Cardiac muscle cell (in vitro differentiated cells and primary cell): ENCODE results near the gene GNB3. TPM values are rescaled to one million over a fixed set of nuclear protein-coding genes. Genes with fewer than 3 reads are reported as not detected.

Source experiments
- DNase-seq, 2 donors: peaks; one replicate each; pipeline versions ENCODE4 v3.0.0 to v3.0.0-alpha.2; 2010 to 2017; ENCODE audit warnings: low read depth in 1 of 2, low spot score in 1 of 2
- H3K27ac ChIP-seq: fragments of 200-600 bp; sonication (generic); 2 replicates; pipeline ENCODE4 v1.5.1; 2016
- H3K27me3 ChIP-seq: fragments of 200-600 bp; sonication (generic); 2 replicates; pipeline ENCODE4 v1.6.0; 2016; ENCODE audit warnings: control low read depth
- H3K36me3 ChIP-seq: fragments of 200-600 bp; sonication (generic); 2 replicates; pipeline ENCODE4 v1.5.1; 2016; ENCODE audit warnings: control low read depth
- H3K4me1 ChIP-seq: fragments of 200-600 bp; sonication (generic); 2 replicates; pipeline ENCODE4 v1.8.1; 2017; ENCODE audit warnings: low read depth, mild to moderate bottlenecking, mixed run types
- H3K4me3 ChIP-seq: fragments of 200-600 bp; sonication (generic); 2 replicates; pipeline ENCODE4 v1.5.1; 2016; ENCODE audit warnings: mild to moderate bottlenecking
- H3K9me3 ChIP-seq: fragments of 200-600 bp; sonication (generic); 2 replicates; pipeline ENCODE4 v1.5.1; 2017; ENCODE audit warnings: low read depth, mild to moderate bottlenecking, control low read depth
- polyA plus RNA-seq: library from polyadenylated mRNA; unstranded; fragments of >200 nt; fragmentation: Nextera tagmentation; extraction: Ambion mirVana; gene quantifications from 2 replicates; pipeline ENCODE4 v1.2.1, GENCODE V29; 2016
- total RNA-seq: library from RNA; depleted of rRNA; stranded (reverse); fragments of >200 nt; gene quantifications from 2 replicates; pipeline ENCODE4 v1.2.3, GENCODE V29; 2016
- TF ChIP-seq, protein P1 (sequence below): IDR thresholded peaks from 2 replicates; pipeline ENCODE4 v1.5.1; 2012; ENCODE audit warnings: low read depth, mild to moderate bottlenecking, low read length

Gene GNB3
- total and polyA plus RNA-seq, 2 experiments from 2014 or later = 1.7 to 5.2 TPM

DNA sequence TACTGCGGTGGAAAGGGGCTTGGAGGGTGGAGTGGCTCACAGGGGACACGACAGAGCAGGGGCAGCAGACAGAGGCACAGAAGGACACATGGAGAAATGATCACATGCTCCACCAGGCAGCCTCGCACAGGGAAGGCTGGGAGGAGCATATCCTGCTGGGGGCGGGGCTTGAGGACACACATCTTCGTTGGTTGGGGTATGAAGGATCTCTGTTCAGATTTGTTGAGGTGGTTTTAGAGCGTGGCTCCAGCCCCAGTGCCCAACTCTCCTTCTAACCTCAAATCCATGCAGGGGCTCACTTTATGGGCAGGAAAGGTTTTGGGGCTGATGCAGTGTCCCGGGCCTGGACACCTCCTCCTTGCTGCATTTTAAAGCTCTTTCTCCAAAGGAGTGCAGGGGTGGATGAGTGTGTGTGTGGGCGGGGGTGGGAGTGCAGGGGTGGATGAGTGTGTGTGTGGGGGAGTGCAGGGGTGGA is 13.3 kb upstream of the GNB3 start:
- Histone ChIP-seq H3K4me3 (no peak overlapping the region), H3K27ac (peak overlapping the region; percentile 49), H3K4me1 (peaks cover 11% of the 10 kb centered on the region), H3K36me3 (peaks cover 13% of the 10 kb centered on the region), H3K27me3 (no peaks in the 10 kb centered on the region), H3K9me3 (no peaks in the 10 kb centered on the region)
- DNase-seq = peak; percentile 83 to 91
- TF ChIP-seq, protein P1, sequence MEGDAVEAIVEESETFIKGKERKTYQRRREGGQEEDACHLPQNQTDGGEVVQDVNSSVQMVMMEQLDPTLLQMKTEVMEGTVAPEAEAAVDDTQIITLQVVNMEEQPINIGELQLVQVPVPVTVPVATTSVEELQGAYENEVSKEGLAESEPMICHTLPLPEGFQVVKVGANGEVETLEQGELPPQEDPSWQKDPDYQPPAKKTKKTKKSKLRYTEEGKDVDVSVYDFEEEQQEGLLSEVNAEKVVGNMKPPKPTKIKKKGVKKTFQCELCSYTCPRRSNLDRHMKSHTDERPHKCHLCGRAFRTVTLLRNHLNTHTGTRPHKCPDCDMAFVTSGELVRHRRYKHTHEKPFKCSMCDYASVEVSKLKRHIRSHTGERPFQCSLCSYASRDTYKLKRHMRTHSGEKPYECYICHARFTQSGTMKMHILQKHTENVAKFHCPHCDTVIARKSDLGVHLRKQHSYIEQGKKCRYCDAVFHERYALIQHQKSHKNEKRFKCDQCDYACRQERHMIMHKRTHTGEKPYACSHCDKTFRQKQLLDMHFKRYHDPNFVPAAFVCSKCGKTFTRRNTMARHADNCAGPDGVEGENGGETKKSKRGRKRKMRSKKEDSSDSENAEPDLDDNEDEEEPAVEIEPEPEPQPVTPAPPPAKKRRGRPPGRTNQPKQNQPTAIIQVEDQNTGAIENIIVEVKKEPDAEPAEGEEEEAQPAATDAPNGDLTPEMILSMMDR = no peak

DNA sequence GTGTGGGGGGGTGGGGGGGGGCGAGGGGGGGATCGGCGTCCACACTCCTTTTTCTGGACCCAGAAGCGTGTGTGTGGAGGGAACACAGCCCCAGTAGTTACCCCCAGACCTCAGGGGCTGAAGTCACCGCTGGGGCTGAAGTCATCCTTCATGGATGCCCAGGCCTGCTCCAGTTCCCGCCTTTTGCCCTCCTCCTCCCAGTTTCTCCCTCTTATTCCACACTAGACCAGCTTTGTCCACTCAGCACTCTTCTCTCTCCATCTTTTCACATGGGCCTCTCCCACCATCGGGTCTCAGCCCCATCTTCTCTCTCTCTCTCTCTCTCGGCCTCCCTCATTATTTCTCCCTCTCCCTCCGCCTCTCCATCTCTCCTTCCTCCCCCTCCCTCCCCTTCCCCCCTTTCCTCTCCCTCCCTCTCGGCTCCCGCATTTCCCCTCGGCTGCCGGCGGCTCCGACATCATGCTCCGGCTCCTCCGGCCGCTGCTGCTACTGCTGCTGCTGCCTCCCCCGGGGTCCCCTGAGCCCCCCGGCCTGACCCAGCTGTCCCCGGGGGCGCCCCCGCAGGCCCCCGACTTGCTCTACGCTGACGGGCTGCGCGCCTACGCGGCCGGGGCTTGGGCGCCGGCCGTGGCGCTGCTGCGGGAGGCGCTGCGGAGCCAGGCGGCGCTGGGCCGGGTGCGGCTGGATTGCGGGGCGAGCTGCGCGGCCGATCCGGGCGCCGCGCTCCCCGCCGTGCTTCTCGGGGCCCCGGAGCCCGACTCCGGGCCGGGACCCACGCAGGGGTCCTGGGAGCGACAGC is 12.5 kb upstream of the GNB3 start, which contains the start of gene P3H3:
Gene P3H3, plus strand, starts transcription at position 426 of the 799 bp plus-strand sequence. Its CDS starts 34 bp downstream, at position 460.
- DNase-seq = peak; percentile 56 to 63
- TF ChIP-seq, protein P1 = no peak
- Histone ChIP-seq H3K27ac (peak within 1 kb of the TSS; percentile 75), H3K36me3 (peaks cover 14% of the 10 kb centered on the region), H3K27me3 (no peaks in the 10 kb centered on the region), H3K4me1 (peaks cover 9% of the 10 kb centered on the region), H3K4me3 (peak within 1 kb of the TSS; percentile 61), H3K9me3 (no peaks in the 10 kb centered on the region)

DNA sequence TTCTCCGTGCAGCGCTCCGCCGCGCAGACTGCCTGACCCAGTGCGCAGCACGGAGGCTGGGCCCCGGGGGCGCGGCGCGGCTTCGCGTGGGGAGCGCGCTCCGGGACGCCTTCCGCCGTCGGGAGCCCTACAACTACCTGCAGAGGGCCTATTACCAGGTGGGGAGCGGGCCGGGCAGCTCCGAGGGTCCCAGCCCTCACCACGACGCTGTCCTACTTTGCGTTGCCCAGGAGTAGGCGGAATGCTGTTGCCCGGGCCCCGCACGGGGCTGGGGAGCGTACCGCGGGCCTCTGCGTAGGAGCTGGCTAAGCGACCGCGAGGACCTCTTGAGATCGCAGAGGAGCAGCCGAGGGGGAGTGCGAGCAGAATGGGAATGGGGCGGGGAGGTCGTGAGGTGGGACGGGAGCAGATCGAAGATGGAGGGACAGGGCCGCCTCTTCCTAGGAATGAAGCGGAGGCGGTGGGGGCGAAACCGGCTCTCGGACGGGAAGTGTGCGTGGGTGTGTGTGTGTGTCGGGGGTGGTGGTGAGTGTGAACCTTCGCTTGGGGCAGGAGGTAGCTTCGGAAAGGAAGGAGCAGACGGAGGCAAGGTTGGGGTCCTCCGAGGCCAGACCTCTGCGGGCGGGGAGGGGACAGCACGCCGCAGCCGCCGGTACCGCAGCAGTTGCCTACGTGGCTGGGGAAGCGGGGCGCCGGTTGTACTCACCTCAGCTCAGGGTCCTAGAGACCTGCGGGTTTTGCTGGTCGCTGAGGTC is 11.8 kb upstream of the GNB3 start:
- Histone ChIP-seq H3K9me3 (no peaks in the 10 kb centered on the region), H3K27ac (peak overlapping the region; percentile 75), H3K27me3 (no peaks in the 10 kb centered on the region), H3K36me3 (peaks cover 18% of the 10 kb centered on the region), H3K4me1 (peaks cover 9% of the 10 kb centered on the region), H3K4me3 (peak overlapping the region; percentile 61)
- peak; percentile 60 to 72 for DNase-seq
- TF ChIP-seq, protein P1 = no peak

DNA sequence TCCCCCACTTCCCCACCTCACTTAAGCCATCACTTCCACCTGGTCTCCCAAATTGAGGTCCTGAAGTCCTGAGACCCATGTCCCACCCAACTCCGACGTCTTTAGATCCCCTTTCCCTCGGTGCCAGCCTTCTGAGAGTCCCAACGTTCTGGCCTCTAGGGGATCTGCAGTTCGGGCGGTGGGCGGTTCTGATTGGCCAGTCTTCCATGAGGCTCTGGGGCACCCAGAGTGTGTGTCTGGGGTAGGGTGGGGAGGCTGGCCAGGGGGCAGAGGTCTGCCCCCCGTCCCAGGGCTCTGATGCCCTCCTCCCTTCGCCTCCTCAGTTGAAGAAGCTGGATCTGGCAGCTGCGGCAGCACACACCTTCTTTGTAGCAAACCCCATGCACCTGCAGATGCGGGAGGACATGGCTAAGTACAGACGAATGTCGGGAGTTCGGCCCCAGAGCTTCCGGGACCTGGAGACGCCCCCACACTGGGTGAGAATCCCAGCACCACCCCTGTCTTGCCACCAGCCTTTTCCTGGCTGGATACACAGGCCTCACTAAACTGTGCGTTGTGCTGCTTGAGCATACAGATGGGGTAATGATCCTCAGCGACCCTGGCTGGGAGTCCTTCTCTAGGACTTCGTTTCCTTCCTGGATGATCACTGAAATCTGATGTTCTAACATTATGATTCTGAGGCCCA is 11.0 kb upstream of the GNB3 start:
- peaks cover 9% of the 10 kb centered on the region for H3K4me1 ChIP-seq
- no peaks in the 10 kb centered on the region for H3K27me3 ChIP-seq
- peak overlapping the region; percentile 75 for H3K27ac ChIP-seq
- H3K36me3 ChIP-seq = peaks cover 20% of the 10 kb centered on the region
- peak in 1 of 2 donors; percentile 54 for DNase-seq
- H3K9me3 ChIP-seq = no peaks in the 10 kb centered on the region
- H3K4me3 ChIP-seq = peak overlapping the region; percentile 61
- TF ChIP-seq, protein P1 = peak; percentile 20

DNA sequence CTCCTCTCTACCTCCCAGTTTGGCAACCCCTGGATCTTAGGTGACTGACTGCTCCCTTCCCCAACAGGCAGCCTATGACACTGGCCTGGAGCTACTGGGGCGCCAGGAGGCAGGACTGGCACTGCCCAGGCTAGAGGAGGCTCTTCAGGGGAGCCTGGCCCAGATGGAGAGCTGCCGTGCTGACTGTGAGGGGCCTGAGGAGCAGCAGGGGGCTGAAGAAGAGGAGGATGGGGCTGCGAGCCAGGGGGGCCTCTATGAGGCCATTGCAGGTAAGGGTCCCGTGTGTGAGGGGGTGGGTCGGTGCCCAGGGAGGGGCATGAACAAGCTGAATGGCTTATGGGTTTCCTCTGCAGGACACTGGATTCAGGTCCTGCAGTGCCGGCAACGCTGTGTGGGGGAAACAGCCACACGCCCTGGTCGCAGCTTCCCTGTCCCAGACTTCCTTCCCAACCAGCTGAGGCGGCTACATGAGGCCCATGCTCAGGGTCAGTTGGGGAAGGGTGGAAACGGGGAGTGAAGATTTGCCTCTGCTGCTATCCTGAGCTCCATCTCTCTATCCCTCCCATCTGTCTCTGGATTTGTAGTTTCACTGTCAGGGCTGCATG is 10.3 kb upstream of the GNB3 start:
- H3K27ac ChIP-seq = no peak overlapping the region
- H3K4me3 ChIP-seq = no peak overlapping the region
- peaks cover 20% of the 10 kb centered on the region for H3K36me3 ChIP-seq
- H3K27me3 ChIP-seq = no peaks in the 10 kb centered on the region
- TF ChIP-seq, protein P1 = no peak
- DNase-seq = no peak
- H3K9me3 ChIP-seq = no peaks in the 10 kb centered on the region
- peaks cover 9% of the 10 kb centered on the region for H3K4me1 ChIP-seq
